HG03097 (cell line): ENCODE results near the gene EYA2.

ENCODE experiments used
- ATAC-seq: cut with Tn5 transposase; IDR thresholded peaks from one replicate; pipeline ENCODE4 v1.9.1; 2021; ENCODE audit not compliant: unreplicated experiment, low FRiP score

The EYA2 gene

GRCh38 chr20:46998477-46999240, 104.0 kb downstream of the EYA2 start:
- no peak for ATAC-seq

- ATAC-seq, result no peak
These were observed 105.3 kb downstream of the EYA2 start for GRCh38 chr20:46999801-47000465.

- no peak for ATAC-seq
These were observed 108.6 kb downstream of the EYA2 start for GRCh38 chr20:47003223-47003622.

GRCh38 chr20:47004179-47004578, 109.5 kb downstream of the EYA2 start:
- ATAC-seq, result no peak

GRCh38 chr20:47007826-47008655, 113.4 kb downstream of the EYA2 start:
- no peak for ATAC-seq

- ATAC-seq, result no peak
These were observed 114.3 kb downstream of the EYA2 start for GRCh38 chr20:47008842-47009518.

GRCh38 chr20:47009784-47010183, 115.1 kb downstream of the EYA2 start:
- ATAC-seq, result no peak

GRCh38 chr20:47011984-47012383, 117.3 kb downstream of the EYA2 start:
- ATAC-seq, result no peak

- ATAC-seq, result no peak
These were observed 119.0 kb downstream of the EYA2 start for GRCh38 chr20:47013606-47014005.

- ATAC-seq, result no peak
These were observed 121.5 kb downstream of the EYA2 start for GRCh38 chr20:47016068-47016664.

- no peak for ATAC-seq
These were observed 123.7 kb downstream of the EYA2 start for GRCh38 chr20:47018381-47018780.

- ATAC-seq, result no peak
These were observed 124.6 kb downstream of the EYA2 start for GRCh38 chr20:47019121-47019824.

GRCh38 chr20:47020231-47020630, 125.6 kb downstream of the EYA2 start:
- ATAC-seq, result no peak

- no peak for ATAC-seq
These were observed 127.2 kb downstream of the EYA2 start for GRCh38 chr20:47021850-47022249.

GRCh38 chr20:47024461-47024937, 129.9 kb downstream of the EYA2 start:
- no peak for ATAC-seq

GRCh38 chr20:47027042-47027441, 132.4 kb downstream of the EYA2 start:
- no peak for ATAC-seq

- ATAC-seq, result no peak
These were observed 132.8 kb downstream of the EYA2 start for GRCh38 chr20:47027456-47027855.

GRCh38 chr20:47028487-47028886, 133.8 kb downstream of the EYA2 start:
- no peak for ATAC-seq

- ATAC-seq, result no peak
These were observed 135.2 kb downstream of the EYA2 start for GRCh38 chr20:47029845-47030244.
